Stimulated activated CD8-positive, alpha-beta memory T cell treated with anti-CD3 and anti-CD28 coated beads, Interleukin-2, amount 100 ng/mL, for 1 hour (primary cell): ENCODE data around the gene AK9.

ENCODE experiments used
- DNase-seq, 2 donors: peaks; one replicate each; pipeline ENCODE4 v3.0.0-alpha.2; 2020; ENCODE audit warnings: low read depth in 2 of 2

The AK9 gene

DNA sequence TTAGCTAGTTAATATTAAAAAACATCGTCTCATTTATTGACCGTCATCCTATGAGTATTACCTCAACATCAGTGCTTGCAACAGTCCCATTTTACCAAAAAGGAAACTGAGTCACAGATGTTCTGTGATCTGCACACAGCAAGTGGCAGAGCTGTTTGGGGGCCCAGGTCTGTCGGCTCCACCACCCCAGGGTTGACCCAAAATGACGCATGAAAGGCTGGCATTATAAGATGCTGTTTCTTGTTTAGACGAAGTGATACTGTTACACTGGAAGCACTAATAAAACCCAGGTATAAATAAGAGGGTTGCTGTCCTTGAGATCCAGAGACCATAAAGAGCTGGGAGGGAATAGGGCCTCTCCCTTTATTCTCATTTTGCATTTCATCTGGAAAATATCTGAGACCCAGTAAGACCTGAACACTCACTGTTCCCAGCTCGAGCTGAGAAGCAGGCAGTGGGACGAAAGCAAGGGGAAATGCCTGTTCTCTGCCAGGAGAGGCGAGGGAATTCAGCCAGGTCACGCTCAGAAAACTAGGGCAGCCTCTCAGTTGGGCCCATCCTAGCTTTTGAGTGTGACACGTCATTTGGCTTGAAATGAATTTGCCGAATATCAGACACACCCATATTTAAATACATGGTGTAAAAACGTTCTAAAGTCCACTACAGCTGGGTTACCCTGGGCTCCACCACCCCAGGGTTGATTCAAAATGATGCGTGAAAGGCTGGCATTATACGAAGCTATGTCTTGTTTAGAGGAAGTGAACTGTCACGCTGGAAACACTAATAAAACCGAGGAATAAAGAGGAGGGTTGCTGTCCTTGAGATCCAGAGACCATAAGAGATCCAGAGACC, 234.1 kb downstream of the AK9 start:
- DNase-seq = no peak

DNA sequence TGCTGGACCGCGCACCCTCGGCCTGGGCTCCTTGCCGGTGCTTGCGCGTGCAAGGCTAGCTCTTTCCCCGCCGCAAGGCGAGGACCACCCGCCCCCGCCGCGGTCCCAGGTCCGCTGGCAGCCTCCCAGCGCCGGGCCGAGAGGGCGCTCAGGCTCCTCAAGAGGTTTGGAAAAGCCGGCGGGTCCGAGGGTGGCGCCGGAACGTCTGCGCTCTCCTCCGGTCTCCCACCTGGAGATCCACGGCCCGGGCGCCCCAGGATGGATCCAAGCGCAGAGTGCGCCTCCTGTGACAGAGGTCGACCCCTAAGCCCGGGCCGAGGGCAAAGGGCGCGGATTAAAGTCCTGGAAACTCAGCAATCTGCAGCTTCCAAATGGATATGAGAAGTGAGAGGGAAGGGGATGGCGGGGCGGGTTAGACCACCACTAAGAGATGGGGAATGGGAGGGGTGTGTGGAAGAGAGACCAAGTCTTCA, 234.9 kb downstream of the AK9 start:
- no peak for DNase-seq

GRCh38 chr6:109455437-109456110, 235.4 kb downstream of the AK9 start, which contains the start of gene MICAL1:
MICAL1 (minus strand) TSS chr6:109455772; CDS start chr6:109454196, 1,576 bp downstream.
- peak; percentile 33 to 61 for DNase-seq

DNA sequence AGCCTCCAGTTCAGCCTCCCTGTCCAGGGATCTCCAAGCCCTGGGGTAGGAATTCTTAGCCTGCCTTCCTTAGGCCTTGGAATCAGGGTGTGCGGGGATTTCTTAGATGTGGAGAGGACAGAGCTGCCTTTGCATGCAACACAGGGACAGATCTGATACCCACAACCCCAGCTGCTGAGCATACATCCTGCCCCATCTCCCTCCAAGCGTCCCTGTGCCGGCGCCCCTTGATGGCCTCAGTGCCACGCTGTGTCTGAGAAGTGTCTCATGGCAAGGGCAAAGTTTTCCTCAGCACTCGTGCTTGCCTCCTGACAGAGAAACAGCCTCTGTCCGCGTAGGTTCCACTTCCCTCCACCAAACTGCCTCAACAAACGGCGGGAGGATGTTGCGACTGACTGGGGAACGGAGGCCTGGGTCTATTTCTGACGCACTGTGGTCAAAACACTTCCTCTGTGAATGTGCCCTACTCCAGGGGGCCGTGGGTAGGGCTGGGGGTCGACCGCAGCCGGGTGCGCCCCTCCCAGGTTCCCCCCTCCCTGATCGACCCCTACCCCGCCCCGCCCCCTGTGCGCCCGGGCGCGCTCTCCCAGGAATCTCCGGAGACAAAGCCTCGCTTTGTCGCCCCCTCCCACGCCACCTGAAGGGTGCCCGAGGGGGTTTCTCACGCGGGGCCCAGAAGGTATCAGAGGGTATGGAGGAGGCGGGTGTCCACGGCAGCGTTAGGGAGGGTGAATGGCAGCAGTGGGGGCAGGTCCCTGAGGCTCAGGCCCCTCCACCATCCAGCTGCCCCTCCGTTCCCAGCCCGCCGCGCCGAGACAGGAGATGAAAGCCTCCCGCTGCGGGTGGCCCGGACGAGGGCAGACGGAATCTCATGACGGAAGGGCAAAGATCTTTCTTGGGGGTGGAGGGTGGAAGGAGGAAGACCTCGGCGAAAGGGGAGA, 236.2 kb downstream of the AK9 start:
- DNase-seq = peak; percentile 38 to 50

DNA sequence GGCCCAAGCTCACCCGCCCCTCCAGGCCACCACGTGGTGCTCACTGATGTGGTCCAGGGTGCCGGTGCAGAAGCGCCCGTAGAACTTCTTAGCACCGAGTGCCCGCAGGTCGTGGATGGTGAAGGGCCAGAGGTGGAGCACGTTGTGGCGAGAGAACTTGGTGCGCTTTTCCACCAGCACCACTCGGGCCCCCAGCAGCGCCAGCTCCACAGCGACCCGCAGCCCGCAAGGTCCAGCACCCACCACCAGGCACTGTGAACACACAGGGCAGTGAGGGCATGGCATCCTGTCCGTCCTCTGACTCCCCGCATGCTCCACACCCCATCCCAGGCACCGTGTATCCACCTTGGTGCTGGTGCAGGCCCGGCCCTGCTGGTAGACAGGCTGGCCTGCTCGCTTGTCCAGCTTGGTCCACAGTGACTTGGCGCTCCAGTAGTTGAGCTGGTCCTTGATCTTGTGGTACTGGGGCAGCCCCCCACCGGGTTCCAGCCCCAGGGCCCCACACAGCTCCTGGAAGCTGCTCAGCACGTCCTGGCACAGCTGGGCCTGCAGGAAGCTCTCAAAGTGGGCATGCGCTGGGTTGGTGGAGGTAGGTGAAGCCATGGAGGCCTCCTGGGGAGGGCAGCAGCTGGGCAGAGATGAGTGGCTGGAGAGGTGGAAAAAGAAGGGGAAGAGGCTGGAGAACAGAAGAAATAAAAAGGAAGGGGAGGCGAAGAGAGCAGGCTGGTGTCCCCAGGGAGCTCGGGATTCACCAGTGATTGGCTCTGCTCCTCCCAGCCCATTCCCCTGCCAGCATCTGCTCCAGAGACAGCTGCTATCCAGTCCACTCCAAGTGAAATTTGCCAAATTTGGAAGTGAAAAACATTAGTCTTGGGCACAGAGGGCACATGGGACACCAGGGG, 237.2 kb downstream of the AK9 start:
- no peak for DNase-seq

GRCh38 chr6:109453156-109453555, 237.8 kb downstream of the AK9 start:
- no peak for DNase-seq

DNA sequence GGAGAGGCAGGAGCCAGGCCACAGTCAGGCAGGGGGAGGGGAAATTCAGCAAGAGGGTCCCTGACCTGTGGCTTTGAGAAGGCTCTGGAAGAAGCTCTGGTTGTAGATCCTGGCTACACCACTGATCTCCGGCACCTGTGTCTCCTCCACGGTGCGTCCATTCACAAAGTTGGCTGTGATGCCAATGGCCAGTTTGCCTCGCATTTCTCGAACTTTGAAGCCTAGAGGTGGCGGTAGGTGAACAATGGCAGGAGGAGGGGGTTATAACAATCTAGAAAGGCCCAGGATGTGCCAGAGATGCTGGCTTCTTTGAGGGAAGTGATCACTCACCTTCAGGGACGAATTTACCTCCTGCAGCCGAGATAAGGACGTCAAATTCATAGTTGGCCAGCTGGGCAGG, 238.8 kb downstream of the AK9 start:
- DNase-seq = no peak

- DNase-seq = no peak
Observed at GRCh38 chr6:109451376-109451775, 239.6 kb downstream of the AK9 start.

GRCh38 chr6:109450801-109451200, 240.2 kb downstream of the AK9 start:
- no peak for DNase-seq

DNA sequence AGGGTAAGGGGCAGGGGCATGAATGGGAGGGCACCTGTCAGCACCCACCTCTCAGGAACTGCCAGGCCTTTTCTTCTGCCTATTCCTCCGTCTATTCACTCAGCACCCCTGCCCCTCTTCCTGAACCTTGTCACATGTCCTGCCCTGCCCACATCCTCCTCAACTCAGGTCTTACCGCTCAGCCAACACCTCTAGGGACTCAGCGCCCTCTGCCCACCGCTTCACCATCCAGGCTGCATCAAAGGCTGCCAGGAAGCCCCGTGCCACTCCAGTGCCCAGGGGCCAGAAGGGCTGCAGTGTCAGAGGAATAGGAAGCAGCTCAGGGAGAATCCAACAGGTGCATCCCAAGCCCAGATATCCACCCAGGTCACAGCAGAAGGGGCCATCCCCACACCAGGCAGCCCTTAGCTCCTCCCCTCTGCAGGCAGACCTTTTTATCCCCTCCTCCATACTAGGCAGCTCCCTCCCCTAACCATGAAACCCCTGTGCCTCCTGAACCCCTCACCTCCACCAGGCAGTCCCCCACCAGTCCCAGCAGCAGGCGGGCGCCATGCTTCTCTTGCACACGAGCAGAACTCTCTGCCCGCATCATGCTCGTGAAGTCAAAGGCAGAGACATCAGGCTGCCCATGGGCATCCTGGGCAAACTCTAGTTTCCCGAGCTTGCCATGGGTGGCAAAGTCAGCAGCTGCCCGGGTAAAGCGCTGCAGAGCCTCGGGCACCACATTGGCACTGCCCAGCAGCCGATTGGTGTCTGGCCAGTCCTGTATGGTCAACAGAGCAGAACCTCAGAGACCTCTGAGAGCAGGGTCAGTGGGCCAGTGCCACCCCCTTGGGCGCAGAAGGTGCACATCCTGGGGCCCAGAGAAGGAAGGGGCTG, 241.0 kb downstream of the AK9 start:
- no peak for DNase-seq

- no peak for DNase-seq
Observed at GRCh38 chr6:109449064-109449794, 241.8 kb downstream of the AK9 start.

DNA sequence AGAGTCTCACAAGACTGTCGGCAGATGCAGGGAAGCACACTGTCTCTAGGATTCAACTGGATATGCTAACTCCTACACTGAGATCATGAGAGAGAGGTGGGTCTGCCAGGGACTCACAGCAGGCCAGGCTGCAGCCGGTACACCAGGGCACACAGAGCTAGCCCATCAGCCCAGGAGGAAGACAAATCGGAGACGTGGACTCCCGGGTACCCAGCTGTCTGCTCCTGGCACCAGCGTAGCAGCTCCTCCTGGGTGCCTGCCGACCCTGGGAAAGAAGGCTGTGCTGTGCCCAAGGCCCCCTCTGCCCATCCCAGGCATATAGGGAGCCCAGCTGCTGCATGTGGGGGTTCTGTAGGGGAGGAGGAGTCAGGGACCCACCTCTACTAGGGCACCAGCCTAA, 242.4 kb downstream of the AK9 start:
- DNase-seq = no peak

- DNase-seq = no peak
Observed at GRCh38 chr6:109447878-109448555, 243.0 kb downstream of the AK9 start.

- DNase-seq = no peak
Observed at GRCh38 chr6:109447087-109447486, 243.9 kb downstream of the AK9 start.

DNA sequence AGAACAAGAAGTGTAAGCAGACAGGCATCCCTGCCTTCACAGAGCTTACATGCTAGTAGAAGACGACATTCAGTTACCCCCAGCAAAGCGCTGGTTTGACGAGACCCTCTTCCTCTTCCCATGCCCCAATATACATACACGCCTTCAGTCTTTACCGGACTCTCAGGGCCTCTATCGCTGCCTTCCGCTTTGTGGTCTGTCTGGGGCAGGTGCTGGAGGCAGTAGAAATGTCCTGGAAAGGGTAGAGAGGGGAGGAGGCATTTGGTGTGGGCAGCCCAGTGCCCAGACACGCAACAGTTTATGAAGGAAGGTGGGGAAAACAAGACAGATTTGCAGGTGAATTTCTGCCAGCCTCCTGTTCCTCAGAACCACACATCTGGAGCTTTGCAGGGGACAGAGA, 244.5 kb downstream of the AK9 start:
- DNase-seq = no peak

GRCh38 chr6:109446072-109446471, 244.9 kb downstream of the AK9 start:
- DNase-seq = no peak

DNA sequence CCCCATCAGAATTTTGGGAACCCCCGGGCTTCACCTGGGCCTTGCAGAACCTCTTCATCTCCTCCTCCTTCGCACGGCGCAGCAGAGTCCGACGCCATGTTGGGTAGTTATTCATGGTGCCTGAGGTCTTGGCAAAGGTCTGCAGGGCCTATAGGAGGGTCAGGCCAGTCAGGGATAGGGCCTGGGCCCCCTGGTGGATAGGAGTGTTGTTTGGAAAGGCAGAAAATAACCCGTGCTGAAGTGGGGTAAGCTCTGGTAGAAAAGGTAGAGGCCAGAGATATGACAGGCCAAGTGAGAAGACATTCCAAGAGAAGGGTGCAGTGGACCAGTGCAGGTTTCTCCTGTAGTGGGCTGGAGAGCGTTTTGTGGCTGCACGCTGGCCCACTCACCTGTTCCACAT, 245.6 kb downstream of the AK9 start:
- DNase-seq = no peak

GRCh38 chr6:109443425-109443950, 247.5 kb downstream of the AK9 start:
- DNase-seq = no peak
